T-helper 1 cell treated with Interleukin-12 subunit alpha and Interleukin-12 subunit beta and Interleukin-4 antibody, amounts not matched to agents 30 ng/mL and 1 ng/mL, for 36 hours (primary cell): Measurements from ENCODE around the gene RSPH6A. TPM values are rescaled to one million over a fixed set of nuclear protein-coding genes. Genes with fewer than 3 reads are reported as not detected.

Experiments
- intact Hi-C: fragments of 100-400 bp; cut with micrococcal nuclease; formaldehyde crosslinking; loops from one replicate; pipeline ENCODE4 v1.15.1; 2024
- total RNA-seq: library from RNA; stranded (reverse); gene quantifications from 2 replicates; pipeline ENCODE4 v1.2.3, GENCODE V29; 2022

Gene RSPH6A
- 0.46 and 0.56 TPM in 2 replicates for total RNA-seq

- intact Hi-C loops: loop anchor here (10.0 kb wide), 1 partner anchor 450 kb away; no protein-coding TSS in a partner anchor
These were observed at the start of gene RSPH6A for GRCh38 chr19:45814851-45815480. RSPH6A (minus strand) TSS chr19:45815308; CDS start chr19:45815176, 132 bp downstream.

GRCh38 chr19:45864629-45865082 lies 49.5 kb upstream of the RSPH6A start:
- intact Hi-C loops: loop anchor here (5.0 to 10.0 kb wide), 3 partner anchors 360 to 923 kb away; partner anchors contain the start of genes CALM3, SLC1A5 and VASP

GRCh38 chr19:45863840-45864628 lies 48.9 kb upstream of the RSPH6A start, which contains the start of gene FOXA3:
FOXA3 (plus strand) TSS chr19:45864326; CDS start chr19:45864457, 131 bp downstream.
- intact Hi-C loops: loop anchor here (1.0 to 10.0 kb wide), 17 partner anchors 22 to 987 kb away; partner anchors contain the start of genes AP2S1, CALM3, CCDC61 and IRF2BP1

GRCh38 chr19:45863335-45863839 lies 48.3 kb upstream of the RSPH6A start:
- intact Hi-C loops: loop anchor here (1.0 to 10.0 kb wide), 17 partner anchors 23 to 987 kb away; partner anchors contain the start of genes AP2S1, CALM3, CCDC61 and IRF2BP1

- intact Hi-C loops: loop anchor here (1.0 to 10.0 kb wide), 17 partner anchors 24 to 988 kb away; partner anchors contain the start of genes AP2S1, CALM3, CCDC61 and IRF2BP1
These were observed 47.6 kb upstream of the RSPH6A start, which contains the start of gene SYMPK for GRCh38 chr19:45862564-45863334. SYMPK (minus strand) TSS chr19:45863147; CDS start chr19:45854495, 8,652 bp downstream.

GRCh38 chr19:45862271-45862563 lies 47.1 kb upstream of the RSPH6A start:
- intact Hi-C loops: loop anchor here (2.0 to 10.0 kb wide), 5 partner anchors 155 to 989 kb away; partner anchors contain the start of genes AP2S1, CALM3, SLC1A5 and VASP

GRCh38 chr19:45860359-45861259 lies 45.5 kb upstream of the RSPH6A start:
- intact Hi-C loops: loop anchor here (5.0 to 10.0 kb wide), 3 partner anchors 356 to 927 kb away; partner anchors contain the start of genes CALM3, SLC1A5 and VASP

- intact Hi-C loops: no loop called here
These were observed 39.2 kb upstream of the RSPH6A start for GRCh38 chr19:45854167-45854778.

- intact Hi-C loops: no loop called here
These were observed 37.9 kb upstream of the RSPH6A start for GRCh38 chr19:45852983-45853382.

- intact Hi-C loops: no loop called here
These were observed 37.1 kb upstream of the RSPH6A start for GRCh38 chr19:45852145-45852750.

GRCh38 chr19:45848922-45849321 lies 33.8 kb upstream of the RSPH6A start:
- intact Hi-C loops: no loop called here

GRCh38 chr19:45847663-45848062 lies 32.6 kb upstream of the RSPH6A start:
- intact Hi-C loops: no loop called here

GRCh38 chr19:45842198-45842597 lies 27.1 kb upstream of the RSPH6A start:
- intact Hi-C loops: no loop called here

GRCh38 chr19:45834970-45835369 lies 19.9 kb upstream of the RSPH6A start:
- intact Hi-C loops: no loop called here

- intact Hi-C loops: no loop called here
These were observed 13.8 kb upstream of the RSPH6A start for GRCh38 chr19:45828945-45829344.

- intact Hi-C loops: no loop called here
These were observed 13.4 kb upstream of the RSPH6A start for GRCh38 chr19:45828523-45828922.

- intact Hi-C loops: no loop called here
These were observed 12.5 kb upstream of the RSPH6A start for GRCh38 chr19:45827459-45828093.

GRCh38 chr19:45826934-45827333 lies 11.8 kb upstream of the RSPH6A start:
- intact Hi-C loops: no loop called here
